Thoracic aorta (tissue), 2 donors: ENCODE measurements around the gene UNC5B. TPM values are rescaled to one million over a fixed set of nuclear protein-coding genes. Genes with fewer than 3 reads are reported as not detected.
A peak's percentile ranks its signal among the peaks of the same experiment; 100 is the strongest.

Source experiments
- ATAC-seq: fragments of 150-250 bp; one replicate; pipeline ENCODE4 v1.8.0; 2017; ENCODE audit warnings: low read depth; ENCODE audit not compliant: insufficient number of reproducible peaks, low FRiP score
- DNase-seq: peaks from one replicate; pipeline ENCODE4 v3.0.0-alpha.2; 2020; ENCODE audit warnings: low spot score
- H3K27ac ChIP-seq, 2 donors: fragments of 200-600 bp; sonication (generic); 1 replicate in 1 of 2; 2 replicates in 1 of 2; pipeline ENCODE4 v1.5.1; 2016; ENCODE audit warnings: mild to moderate bottlenecking in 2 of 2, moderate library complexity in 2 of 2
- H3K27me3 ChIP-seq: fragments of 200-600 bp; sonication (generic); replicated peaks from 2 replicates; pipeline ENCODE4 v1.6.0; 2016; ENCODE audit warnings: mild to moderate bottlenecking; ENCODE audit not compliant: insufficient read depth
- H3K36me3 ChIP-seq: fragments of 200-600 bp; sonication (generic); one replicate; pipeline ENCODE4 v1.5.1; 2016
- H3K4me1 ChIP-seq, 2 donors: fragments of 200-600 bp; sonication (generic); 1 replicate in 1 of 2; 2 replicates in 1 of 2; pipeline versions ENCODE4 v1.5.1 to v1.6.0; 2016; ENCODE audit warnings: low read depth in 2 of 2, mild to moderate bottlenecking in 1 of 2; ENCODE audit not compliant: control insufficient read depth in 1 of 2
- H3K4me3 ChIP-seq: fragments of 200-600 bp; sonication (generic); 2 replicates; pipeline ENCODE4 v1.5.1; 2016; ENCODE audit warnings: mild to moderate bottlenecking
- H3K9me3 ChIP-seq: fragments of 200-600 bp; sonication (generic); 2 replicates; pipeline ENCODE4 v1.5.1; 2016
- total RNA-seq, 2 donors: library from RNA; depleted of rRNA; stranded (reverse); fragments of >200 nt; gene quantifications; one replicate each; pipeline versions ENCODE4 v1.1.0 to v1.2.3, GENCODE V29; 2016
- TF ChIP-seq, protein P1 (sequence below): fragments of 200-600 bp; sonication (generic); IDR thresholded peaks from one replicate; pipeline ENCODE4 v1.5.1; 2019; ENCODE audit warnings: antibody characterized with exemption

The UNC5B gene
- total RNA-seq, 2 donors from 2014 or later, result 18.3 to 24.2 TPM

DNA sequence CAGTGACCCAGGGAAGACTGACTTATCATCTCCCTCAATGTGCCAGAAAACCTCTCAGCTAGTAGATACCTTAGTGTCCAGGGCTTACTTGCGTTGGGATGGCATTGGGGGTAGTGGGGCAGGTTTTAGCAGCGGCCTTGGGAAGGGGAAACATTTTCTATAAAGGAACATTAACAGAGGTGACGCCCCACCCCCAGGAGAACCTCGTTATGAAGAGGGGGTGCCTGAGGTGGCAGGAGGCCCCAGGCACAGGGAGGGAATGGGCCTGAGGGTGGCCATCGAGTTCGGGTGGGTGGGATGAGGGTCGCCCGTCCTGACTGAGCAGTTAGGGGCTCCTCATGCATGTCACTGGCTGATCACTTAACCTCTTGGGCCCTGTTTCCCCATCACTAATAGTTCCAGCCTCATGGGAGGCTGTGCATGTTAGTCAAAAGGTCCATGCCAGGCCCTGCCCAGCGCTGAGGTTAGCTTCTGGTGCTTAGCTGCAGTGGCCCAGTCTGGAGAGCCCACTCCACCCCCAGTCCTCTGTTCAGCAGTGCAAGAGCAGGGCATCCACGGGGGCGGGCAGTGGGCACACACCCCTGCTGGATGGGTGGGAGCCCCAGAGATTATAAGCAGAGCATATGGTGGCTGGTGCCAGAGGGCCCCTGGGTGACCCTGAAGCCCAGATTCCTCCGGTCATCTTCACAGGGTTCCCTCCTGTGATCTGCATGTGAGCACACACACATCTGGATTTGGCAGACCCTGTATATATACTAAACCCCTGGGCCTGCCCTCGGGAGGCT is 27.0 kb downstream of the UNC5B start:
- peaks cover 13 to 61% of the 10 kb centered on the region in 2 donors for H3K4me1 ChIP-seq
- H3K36me3 ChIP-seq, result no peaks in the 10 kb centered on the region
- no peak for ATAC-seq
- H3K27ac ChIP-seq, result no peak overlapping the region
- H3K9me3 ChIP-seq, result no peaks in the 10 kb centered on the region
- no peak overlapping the region for H3K4me3 ChIP-seq
- no peaks in the 10 kb centered on the region for H3K27me3 ChIP-seq
- no peak for DNase-seq
- TF ChIP-seq, protein P1, sequence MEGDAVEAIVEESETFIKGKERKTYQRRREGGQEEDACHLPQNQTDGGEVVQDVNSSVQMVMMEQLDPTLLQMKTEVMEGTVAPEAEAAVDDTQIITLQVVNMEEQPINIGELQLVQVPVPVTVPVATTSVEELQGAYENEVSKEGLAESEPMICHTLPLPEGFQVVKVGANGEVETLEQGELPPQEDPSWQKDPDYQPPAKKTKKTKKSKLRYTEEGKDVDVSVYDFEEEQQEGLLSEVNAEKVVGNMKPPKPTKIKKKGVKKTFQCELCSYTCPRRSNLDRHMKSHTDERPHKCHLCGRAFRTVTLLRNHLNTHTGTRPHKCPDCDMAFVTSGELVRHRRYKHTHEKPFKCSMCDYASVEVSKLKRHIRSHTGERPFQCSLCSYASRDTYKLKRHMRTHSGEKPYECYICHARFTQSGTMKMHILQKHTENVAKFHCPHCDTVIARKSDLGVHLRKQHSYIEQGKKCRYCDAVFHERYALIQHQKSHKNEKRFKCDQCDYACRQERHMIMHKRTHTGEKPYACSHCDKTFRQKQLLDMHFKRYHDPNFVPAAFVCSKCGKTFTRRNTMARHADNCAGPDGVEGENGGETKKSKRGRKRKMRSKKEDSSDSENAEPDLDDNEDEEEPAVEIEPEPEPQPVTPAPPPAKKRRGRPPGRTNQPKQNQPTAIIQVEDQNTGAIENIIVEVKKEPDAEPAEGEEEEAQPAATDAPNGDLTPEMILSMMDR, result no peak

GRCh38 chr10:71239946-71240795 is 27.8 kb downstream of the UNC5B start:
- TF ChIP-seq, protein P1, result no peak
- ATAC-seq, result no peak
- H3K9me3 ChIP-seq, result no peaks in the 10 kb centered on the region
- no peak overlapping the region for H3K27ac ChIP-seq
- no peak overlapping the region for H3K4me3 ChIP-seq
- H3K27me3 ChIP-seq, result no peaks in the 10 kb centered on the region
- H3K36me3 ChIP-seq, result no peaks in the 10 kb centered on the region
- H3K4me1 ChIP-seq, result peaks cover 13 to 61% of the 10 kb centered on the region in 2 donors
- DNase-seq, result no peak

- Histone ChIP-seq H3K4me1 (peaks cover 10 to 59% of the 10 kb centered on the region in 2 donors), H3K36me3 (no peaks in the 10 kb centered on the region), H3K27me3 (no peaks in the 10 kb centered on the region), H3K9me3 (no peaks in the 10 kb centered on the region), H3K27ac (peak overlapping the region in 1 of 2 donors; percentile 12), H3K4me3 (no peak overlapping the region)
- TF ChIP-seq, protein P1, result no peak
- no peak for DNase-seq
- no peak for ATAC-seq
Observed at GRCh38 chr10:71241114-71241829, 28.9 kb downstream of the UNC5B start.

- ATAC-seq, result no peak
- TF ChIP-seq, protein P1, result no peak
- Histone ChIP-seq H3K27ac (no peak overlapping the region), H3K36me3 (no peaks in the 10 kb centered on the region), H3K4me3 (no peak overlapping the region), H3K9me3 (no peaks in the 10 kb centered on the region), H3K4me1 (peaks cover 10 to 59% of the 10 kb centered on the region in 2 donors), H3K27me3 (no peaks in the 10 kb centered on the region)
- DNase-seq, result no peak
Observed at GRCh38 chr10:71241830-71242621, 29.7 kb downstream of the UNC5B start.
